ENCODE measurements around the gene MGLL.
A peak's percentile ranks its signal among the peaks of the same experiment; 100 is the strongest.
"Not testable (repeated sequence)": the region's sequence is repeated elsewhere in the genome, so short reads cannot be mapped to it uniquely, and the experiment has no call there.

The MGLL gene

DNA sequence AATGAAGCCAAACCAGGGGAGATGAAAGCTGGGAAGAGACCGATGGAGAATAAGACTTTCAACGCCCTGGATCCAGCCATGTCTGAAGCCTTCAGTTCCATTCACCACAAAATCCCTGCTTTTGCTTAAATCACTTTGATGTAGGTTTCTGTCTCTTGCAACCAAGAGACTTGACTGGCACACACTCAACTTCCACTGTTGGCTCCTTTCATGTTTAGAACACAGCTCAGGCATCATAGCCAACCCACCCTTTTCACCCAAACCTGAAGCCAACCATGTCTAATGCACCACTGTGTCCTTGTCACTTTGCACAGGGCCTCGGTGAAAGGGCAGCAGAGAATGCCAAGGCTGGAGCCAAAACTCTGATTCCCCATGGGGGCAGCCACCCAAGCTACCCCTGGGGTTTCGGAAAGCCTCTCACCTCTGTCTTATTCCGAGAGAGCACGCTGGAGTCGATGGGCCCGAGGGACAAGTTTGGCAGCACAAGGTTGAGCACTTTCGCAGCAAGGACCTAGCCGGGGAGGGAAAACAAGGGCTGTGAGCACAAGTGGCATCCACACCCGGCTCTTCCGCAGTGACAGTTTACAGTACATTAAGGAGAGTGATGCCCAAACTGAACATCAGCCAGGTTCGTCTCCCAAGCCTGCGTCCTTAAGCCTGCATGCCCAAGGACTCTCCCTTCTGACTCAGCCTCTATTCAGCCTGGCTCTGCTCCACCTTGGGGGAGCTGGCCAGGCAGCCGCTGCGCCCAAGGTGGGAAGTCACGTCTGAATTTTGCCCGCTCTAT, 112.0 kb downstream of the MGLL start:
- DNase-seq (ENCODE audit: low spot score in 2 of 2): no peak
- H3K4me1 Mint-ChIP-seq: no peaks in the 10 kb centered on the region
- H3K27ac Mint-ChIP-seq: no peak overlapping the region

DNA sequence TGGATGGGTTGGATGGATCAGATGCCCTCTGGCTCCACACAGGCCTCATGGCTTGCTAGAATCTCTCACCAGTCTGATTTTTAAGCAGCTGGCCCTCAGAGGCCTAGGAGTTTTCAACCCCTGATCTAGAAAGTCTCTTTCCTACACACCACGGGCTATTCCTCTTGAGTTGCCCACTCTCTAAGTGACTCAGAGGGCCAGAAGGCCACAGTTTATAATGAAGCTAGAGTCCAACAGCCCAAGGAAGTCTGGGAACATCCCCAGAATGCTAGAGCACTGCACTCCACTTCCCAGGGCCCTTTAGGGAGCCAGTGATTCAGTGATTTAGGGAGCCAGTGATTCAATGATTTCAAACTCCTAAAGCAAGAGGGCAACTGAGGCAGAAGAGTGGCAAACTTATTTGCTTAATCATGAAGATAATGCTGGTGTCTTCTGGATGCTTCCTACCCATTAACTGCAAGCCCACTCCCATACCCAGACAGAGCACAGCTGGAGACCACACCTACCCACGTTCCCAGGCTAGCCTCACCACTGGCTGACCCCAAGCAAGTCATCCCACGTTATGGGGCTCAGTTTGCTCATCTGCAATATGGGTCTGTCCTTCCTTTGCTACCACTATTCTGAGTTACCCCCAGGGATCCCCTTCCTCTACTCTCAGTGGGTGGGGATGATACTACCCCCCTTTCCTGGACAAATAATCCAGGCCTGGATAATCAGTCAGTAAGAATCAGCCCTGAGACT, 112.8 kb downstream of the MGLL start:
- Mint-ChIP-seq H3K4me3 (no peak overlapping the region), H3K27ac (no peak overlapping the region), H3K4me1 (no peaks in the 10 kb centered on the region), H3K9me3 (no peaks in the 10 kb centered on the region), H3K36me3 (no peaks in the 10 kb centered on the region)
- DNase-seq (ENCODE audit: low spot score in 2 of 2): no peak
- ATAC-seq: no peak

More for the DNA sequence above, 112.0 kb downstream of the MGLL start:
- no peak for ATAC-seq
- Mint-ChIP-seq H3K36me3 (no peaks in the 10 kb centered on the region), H3K4me3 (no peak overlapping the region), H3K9me3 (no peaks in the 10 kb centered on the region)

DNA sequence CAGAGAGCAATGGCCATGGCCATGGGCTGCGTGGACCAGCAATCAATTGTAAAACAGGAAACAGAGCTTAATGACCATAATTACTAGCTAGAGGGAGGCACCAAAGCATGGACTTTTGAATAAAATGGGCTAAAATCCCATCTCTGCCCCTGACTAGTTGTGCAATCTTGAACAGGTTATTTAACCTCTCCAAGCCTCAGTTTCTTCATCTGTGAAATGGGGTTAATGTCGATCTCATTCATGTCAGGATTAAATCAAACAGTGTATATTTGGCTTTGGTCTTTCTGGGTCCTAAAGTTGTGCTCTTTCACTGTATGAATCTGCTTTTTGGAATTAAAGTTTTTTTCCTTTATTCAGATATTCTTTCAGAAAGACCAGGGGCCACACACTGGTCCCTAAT, 113.5 kb downstream of the MGLL start:
- no peaks in the 10 kb centered on the region for H3K36me3 Mint-ChIP-seq
- no peaks in the 10 kb centered on the region for H3K4me1 Mint-ChIP-seq

DNA sequence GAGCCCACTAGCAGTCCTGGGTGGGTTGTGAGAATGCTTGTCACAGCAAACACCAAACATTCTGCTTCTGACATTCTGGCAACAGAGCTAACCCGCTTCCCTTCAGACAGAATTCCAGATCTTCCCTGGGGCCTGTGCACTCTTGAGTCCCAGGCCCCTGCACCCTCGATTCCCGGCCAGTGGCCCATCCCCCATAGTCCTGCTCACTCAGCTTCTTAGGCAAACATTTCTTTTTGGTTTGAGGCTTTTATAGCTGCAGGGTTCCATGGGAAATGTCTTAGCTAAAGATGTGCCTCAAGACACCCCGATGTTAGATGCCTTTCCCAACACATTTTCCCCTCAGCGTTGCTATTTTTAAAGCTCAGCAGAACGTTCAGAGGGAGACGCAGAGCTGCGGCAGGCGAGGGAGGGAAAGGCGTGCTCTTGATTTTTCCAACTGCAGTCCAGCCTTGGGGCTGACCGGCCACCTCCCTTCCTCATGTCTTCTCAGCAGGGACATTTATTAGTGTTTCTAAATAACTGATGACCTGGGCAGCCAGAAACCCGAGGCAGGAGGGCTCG, 114.4 kb downstream of the MGLL start:
- H3K27ac Mint-ChIP-seq: no peak overlapping the region

More for the DNA sequence above, 113.5 kb downstream of the MGLL start:
- Mint-ChIP-seq H3K9me3 (no peaks in the 10 kb centered on the region), H3K4me3 (no peak overlapping the region), H3K27ac (no peak overlapping the region)
- no peak for ATAC-seq
- no peak for DNase-seq (ENCODE audit: low spot score in 2 of 2)

DNA sequence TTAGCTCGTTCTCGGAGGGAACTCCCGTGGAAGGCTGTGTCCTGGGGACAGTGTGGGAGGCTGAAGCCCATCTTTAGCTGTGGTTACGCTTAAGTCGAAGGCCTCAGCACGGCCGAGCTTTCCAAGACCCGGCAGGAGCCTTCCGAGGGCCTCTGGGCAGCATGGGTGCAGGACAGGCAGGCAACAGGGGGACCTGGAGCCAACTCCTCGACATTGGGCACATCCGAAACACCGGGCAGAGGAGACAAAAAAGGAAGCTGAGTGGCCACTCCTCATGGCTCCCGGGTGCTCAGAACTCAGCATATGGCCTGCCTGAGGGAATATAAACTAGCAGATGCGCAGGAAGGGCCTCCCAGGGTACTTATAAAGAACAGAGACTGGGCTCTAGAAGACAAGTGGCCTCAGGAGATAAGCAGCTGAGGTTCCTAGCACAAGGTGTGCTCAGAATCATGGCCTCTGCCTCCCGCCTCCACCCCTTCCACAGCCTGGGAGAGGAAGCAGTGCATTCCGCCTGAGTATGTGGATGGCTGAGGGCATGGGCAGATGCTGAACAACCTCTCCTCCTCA, 115.4 kb downstream of the MGLL start:
- Mint-ChIP-seq H3K27ac (no peak overlapping the region), H3K9me3 (no peaks in the 10 kb centered on the region), H3K4me1 (no peaks in the 10 kb centered on the region), H3K4me3 (no peak overlapping the region), H3K36me3 (no peaks in the 10 kb centered on the region)
- DNase-seq (ENCODE audit: low spot score in 2 of 2) (no peak), ATAC-seq (no peak)

More for the DNA sequence above, 114.4 kb downstream of the MGLL start:
- no peaks in the 10 kb centered on the region for H3K36me3 Mint-ChIP-seq
- H3K9me3 Mint-ChIP-seq: no peaks in the 10 kb centered on the region
- ATAC-seq (no peak), DNase-seq (ENCODE audit: low spot score in 2 of 2) (no peak)
- no peak overlapping the region for H3K4me3 Mint-ChIP-seq
- no peaks in the 10 kb centered on the region for H3K4me1 Mint-ChIP-seq

DNA sequence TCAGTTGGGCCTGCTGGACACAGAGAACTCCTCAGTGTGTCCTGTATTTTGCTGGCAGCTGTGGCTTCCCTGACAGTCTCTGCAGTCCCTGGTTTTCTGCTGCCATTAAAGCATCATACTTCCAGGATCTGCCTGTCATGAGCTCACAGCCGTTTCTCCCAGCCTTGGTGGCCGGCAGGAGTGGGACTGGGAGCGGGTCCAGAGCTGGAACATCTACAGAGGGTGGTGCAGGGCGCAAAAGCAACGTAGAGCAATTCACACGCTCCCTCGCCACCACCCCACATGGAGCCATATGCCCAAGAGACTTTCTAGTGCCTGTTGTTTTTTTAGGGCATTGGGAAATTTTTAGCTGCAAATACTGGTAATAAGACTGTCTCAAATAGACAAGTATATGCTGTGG, 116.0 kb downstream of the MGLL start:
- Mint-ChIP-seq H3K4me1 (no peaks in the 10 kb centered on the region), H3K4me3 (no peak overlapping the region), H3K9me3 (no peaks in the 10 kb centered on the region), H3K27ac (no peak overlapping the region), H3K36me3 (no peaks in the 10 kb centered on the region)
- DNase-seq (ENCODE audit: low spot score in 2 of 2) (no peak), ATAC-seq (no peak)

DNA sequence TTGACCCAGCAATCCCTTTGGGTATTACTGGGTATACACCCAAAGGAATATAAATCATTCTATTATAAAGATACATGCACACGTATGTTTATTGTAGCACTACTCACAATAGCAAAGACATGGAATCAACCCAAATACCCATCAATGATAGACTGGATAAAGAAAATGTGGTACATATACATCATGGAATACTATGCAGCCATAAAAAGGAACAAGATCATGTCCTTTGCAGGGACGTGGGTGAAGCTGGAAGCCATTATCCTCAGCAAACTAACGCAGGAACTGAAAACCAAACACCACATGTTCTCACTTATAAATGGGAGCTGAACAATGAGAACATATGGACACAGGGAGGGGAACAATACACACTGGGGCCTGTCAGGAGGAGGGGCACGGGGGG, 117.5 kb downstream of the MGLL start:
- not testable (repeated sequence) for H3K9me3 Mint-ChIP-seq; DNase-seq (ENCODE audit: low spot score in 2 of 2); H3K27ac Mint-ChIP-seq; H3K36me3 Mint-ChIP-seq; ATAC-seq; H3K4me1 Mint-ChIP-seq; H3K4me3 Mint-ChIP-seq

DNA sequence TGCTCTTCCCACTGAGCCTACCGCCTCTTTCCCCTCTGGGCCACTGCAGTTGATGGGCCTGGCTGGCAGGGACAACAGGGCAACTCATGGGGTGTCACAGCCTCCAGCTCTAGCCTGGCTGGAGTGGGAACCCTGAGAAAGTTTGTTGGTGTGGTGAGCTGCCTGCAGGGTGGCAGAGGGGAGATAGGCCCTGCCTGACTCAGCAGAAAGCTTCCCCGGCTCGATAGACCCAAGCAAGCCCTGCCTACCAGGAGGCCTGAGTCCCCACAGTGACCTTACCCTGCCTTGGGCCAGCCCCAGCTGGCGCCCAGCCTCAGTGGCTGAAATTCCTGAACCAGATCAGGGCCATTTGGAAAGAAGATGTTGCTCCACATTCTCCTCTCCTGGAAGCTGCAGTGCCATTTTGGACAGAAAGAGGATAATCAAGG, 120.2 kb downstream of the MGLL start:
- Mint-ChIP-seq H3K9me3 (no peaks in the 10 kb centered on the region), H3K36me3 (no peaks in the 10 kb centered on the region), H3K27ac (no peak overlapping the region), H3K4me1 (no peaks in the 10 kb centered on the region), H3K4me3 (no peak overlapping the region)
- DNase-seq (ENCODE audit: low spot score in 2 of 2) (no peak), ATAC-seq (no peak)

DNA sequence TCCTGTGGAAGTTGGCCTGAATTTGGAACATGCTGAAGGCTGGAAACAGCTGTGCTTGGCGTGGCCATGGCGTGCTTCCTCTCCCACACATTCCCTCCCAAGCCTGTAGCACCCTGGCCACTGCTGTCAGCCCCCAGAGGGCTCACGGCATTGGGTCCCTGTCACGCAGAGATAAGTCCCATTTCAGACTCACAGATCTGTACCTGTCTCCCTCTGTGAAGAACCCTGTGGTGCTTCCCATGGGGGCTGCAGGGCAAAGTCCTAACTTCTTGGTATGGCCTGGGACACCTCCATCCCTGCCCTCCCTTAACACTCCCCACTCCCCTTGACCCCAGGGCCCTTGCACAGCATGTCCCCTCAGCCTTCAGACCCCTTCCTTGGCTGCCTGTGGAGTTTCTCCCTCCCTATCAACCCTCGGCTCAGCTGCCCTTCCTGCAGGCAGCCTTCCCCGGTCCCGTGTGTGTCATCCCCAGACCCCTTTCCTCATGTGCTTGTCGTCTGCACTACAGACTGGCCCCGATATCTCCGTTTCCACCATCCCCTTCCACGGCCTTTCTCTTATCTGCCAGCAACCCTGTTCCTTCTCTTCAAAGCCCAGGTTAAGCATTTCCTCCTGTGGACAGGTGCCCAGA, 120.9 kb downstream of the MGLL start:
- ATAC-seq: no peak
- no peaks in the 10 kb centered on the region for H3K4me1 Mint-ChIP-seq
- no peak overlapping the region for H3K27ac Mint-ChIP-seq
- no peaks in the 10 kb centered on the region for H3K36me3 Mint-ChIP-seq
- no peak for DNase-seq (ENCODE audit: low spot score in 2 of 2)
- no peaks in the 10 kb centered on the region for H3K9me3 Mint-ChIP-seq
- no peak overlapping the region for H3K4me3 Mint-ChIP-seq

DNA sequence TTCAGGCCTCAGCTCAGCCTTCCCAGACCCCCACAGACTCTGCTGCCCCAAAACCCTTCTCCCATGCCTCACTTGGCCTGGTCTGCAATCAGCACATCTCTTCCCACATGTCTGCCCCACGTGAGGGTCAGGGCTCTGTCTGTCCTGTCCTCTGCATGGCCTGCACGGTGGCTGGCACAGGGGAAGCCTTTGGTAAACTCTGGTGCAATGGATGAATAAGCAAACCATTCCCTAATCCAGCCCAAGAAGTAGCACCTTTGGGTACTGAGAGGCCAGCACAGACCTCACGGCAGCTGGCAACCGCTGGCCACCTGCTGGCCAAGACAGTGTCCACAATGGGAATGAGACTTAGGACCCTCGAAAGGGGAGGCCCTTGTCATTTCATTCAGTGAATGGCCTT, 121.9 kb downstream of the MGLL start:
- no peaks in the 10 kb centered on the region for H3K9me3 Mint-ChIP-seq
- no peak overlapping the region for H3K4me3 Mint-ChIP-seq
- DNase-seq (ENCODE audit: low spot score in 2 of 2) (no peak), ATAC-seq (no peak)
- no peaks in the 10 kb centered on the region for H3K4me1 Mint-ChIP-seq
- no peaks in the 10 kb centered on the region for H3K36me3 Mint-ChIP-seq
- H3K27ac Mint-ChIP-seq: no peak overlapping the region

DNA sequence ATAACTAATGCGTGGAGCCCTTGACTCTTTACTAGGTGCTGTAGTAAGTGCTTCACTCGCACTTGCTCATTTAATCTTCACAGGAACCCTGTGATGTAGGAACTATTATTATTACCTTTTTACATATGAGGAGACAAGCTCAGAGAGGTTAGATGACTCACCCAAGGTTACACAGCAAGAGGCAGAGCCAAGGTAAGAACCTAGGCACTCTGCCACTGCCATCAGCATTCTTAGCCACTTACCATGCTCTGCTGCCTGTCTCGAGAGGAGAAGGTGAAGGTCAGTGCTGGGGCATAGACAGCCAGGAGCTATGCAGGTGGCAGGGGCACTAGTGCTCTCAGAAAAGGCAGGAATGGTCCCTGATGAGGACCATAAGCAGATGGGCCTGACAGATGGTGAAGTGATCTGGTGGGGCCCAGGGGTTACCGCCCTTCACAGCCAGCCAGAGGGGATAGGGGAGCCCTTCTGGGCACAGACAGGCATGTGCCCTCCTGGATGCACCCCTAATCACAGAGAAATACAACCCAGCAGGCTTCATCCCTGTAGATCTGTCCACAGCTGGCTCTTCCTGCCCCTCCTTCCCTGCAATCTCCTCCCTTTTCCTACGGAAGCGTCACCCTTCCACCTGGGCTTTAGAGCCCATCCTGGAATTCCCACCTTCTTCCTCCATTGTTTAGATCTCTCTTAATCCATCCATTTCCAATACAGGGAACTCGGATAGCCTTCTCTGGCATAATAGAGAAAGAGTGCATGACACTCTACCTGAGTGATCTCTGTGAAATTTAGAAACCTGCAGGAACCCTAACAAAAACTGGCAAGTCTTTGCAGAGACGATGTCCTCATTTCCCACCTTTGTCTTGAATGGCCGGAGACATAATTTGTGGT, 122.7 kb downstream of the MGLL start:
- DNase-seq (ENCODE audit: low spot score in 2 of 2): no peak
- no peak overlapping the region for H3K4me3 Mint-ChIP-seq

DNA sequence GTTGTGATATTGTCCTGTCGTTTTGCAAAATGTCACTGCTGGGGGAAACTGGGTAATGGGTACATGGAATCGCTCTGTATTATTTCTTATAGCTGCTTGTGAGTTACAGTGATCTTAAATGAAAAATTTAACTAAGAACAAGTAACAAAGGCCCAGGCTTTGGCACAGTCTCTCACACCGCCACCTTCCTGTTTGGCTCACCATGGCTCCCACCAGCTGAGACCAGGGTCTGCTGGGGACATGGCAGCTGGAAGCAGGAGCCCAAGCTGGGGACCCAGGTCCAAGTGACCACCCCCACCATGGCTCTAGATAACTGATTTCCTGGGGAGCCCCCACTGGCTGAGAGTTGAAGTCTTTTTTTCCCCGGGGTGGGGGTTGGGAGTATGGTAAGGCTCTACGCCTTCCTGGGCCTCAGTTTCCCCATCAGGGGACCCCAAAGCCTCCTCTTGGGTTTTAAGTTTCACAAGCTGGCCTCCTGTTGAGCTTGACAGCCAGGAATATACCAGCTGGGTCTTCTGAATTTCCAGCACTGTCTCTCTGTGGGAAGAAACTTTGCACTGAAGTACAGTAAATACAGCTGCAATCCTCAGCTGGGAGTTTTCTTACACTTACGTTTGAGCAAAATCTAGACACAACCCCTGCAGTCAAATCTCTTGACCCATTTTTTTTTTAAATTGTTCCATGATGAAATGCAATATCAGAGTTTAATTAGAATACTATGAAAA, 123.5 kb downstream of the MGLL start:
- H3K27ac Mint-ChIP-seq: no peak overlapping the region
- no peak for DNase-seq (ENCODE audit: low spot score in 2 of 2)
- no peaks in the 10 kb centered on the region for H3K4me1 Mint-ChIP-seq
- H3K36me3 Mint-ChIP-seq: no peaks in the 10 kb centered on the region
- H3K9me3 Mint-ChIP-seq: no peaks in the 10 kb centered on the region
- no peak for ATAC-seq
- no peak overlapping the region for H3K4me3 Mint-ChIP-seq

More for the DNA sequence above, 122.7 kb downstream of the MGLL start:
- Mint-ChIP-seq H3K9me3 (no peaks in the 10 kb centered on the region), H3K4me1 (no peaks in the 10 kb centered on the region), H3K36me3 (no peaks in the 10 kb centered on the region), H3K27ac (no peak overlapping the region)
- ATAC-seq: no peak

DNA sequence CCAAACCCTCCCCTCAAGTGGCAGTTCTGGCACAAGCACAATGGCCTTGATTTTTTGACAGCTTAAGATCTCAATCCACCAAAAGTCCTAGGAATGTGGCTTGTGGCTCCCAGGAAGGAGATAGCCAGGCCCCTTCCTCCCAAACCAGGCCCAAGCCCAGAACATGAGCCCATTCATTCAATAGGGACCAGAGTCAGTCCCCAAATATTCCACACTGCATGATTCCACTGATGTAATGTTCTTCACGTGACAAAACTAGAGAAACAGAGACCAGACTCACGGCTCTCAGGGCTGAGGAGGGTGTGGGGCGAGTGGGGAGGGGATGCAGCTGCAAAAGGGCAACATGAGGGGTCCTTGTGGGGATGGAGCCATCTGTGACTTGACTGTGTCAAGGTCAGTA, 124.0 kb downstream of the MGLL start:
- ATAC-seq: no peak

More for the DNA sequence above, 124.0 kb downstream of the MGLL start:
- H3K4me1 Mint-ChIP-seq: no peaks in the 10 kb centered on the region
- H3K36me3 Mint-ChIP-seq: peaks cover 2% of the 10 kb centered on the region
- DNase-seq (ENCODE audit: low spot score in 2 of 2): no peak
- H3K4me3 Mint-ChIP-seq: no peak overlapping the region
- H3K9me3 Mint-ChIP-seq: no peaks in the 10 kb centered on the region
- peak overlapping the region; percentile 14 for H3K27ac Mint-ChIP-seq

Data from stimulated activated effector memory CD8-positive, alpha-beta T cell treated with anti-CD3 and anti-CD28 coated beads, Interleukin-12 subunit alpha, Interleukin-12 subunit beta, amount 100 ng/mL, for 72 hours (primary cell).